Measurements from ENCODE around the gene UBXN11. TPM values are rescaled to one million over a fixed set of nuclear protein-coding genes. Genes with fewer than 3 reads are reported as not detected.
"Not testable (repeated sequence)": the region's sequence is repeated elsewhere in the genome, so short reads cannot be mapped to it uniquely, and the experiment has no call there.

UBXN11 gene
- total RNA-seq, 2 experiments from 2014 or later = 19.4 to 22.2 TPM

GRCh38 chr1:26305667-26306289 is 658 bp downstream of the UBXN11 start:
- Mint-ChIP-seq H3K27me3 (no peaks in the 10 kb centered on the region), H3K4me3 (peak overlapping the region; percentile 90), H3K9me3 (ENCODE audit: low read depth) (no peaks in the 10 kb centered on the region), H3K27ac (peak overlapping the region; percentile 94), H3K36me3 (ENCODE audit: low read depth) (no peaks in the 10 kb centered on the region), H3K4me1 (peaks cover 32% of the 10 kb centered on the region)
- POLR2A ChIA-PET = interaction anchor here (0.7 kb wide), 1 partner anchor 9 kb away, joined by 3 read pairs; no protein-coding TSS in a partner anchor
- intact Hi-C loops (cut with DNase I, micrococcal nuclease) = loop anchor here (1.0 to 5.0 kb wide), 9 partner anchors 15 to 398 kb away; partner anchors contain the start of genes DHDDS (in 1 of the 2), PDIK1L (in 1 of the 2) and STMN1 (in 1 of the 2)
- CTCF ChIA-PET = interaction anchor here (0.5 to 1.4 kb wide), 5 partner anchors 9 to 58 kb away, joined by 3 to 4 read pairs (median 4); partner anchors contain the start of gene CD52
- DNase-seq (no peak), ATAC-seq (no peak)

GRCh38 chr1:26302733-26303405 is 3.6 kb downstream of the UBXN11 start:
- no peak for DNase-seq
- Mint-ChIP-seq H3K4me1 (peaks cover 21% of the 10 kb centered on the region), H3K36me3 (ENCODE audit: low read depth) (no peaks in the 10 kb centered on the region), H3K27ac (no peak overlapping the region), H3K4me3 (no peak overlapping the region), H3K9me3 (ENCODE audit: low read depth) (no peaks in the 10 kb centered on the region), H3K27me3 (no peaks in the 10 kb centered on the region)
- POLR2A ChIA-PET = no interaction called here
- intact Hi-C loops (cut with DNase I, micrococcal nuclease) = no loop called here
- ATAC-seq = no peak
- CTCF ChIA-PET = interaction anchor here (0.7 to 5.2 kb wide), 2 partner anchors 13 to 17 kb away, joined by 3 to 19 read pairs; no protein-coding TSS in a partner anchor

GRCh38 chr1:26300578-26301275 is 5.7 kb downstream of the UBXN11 start:
- no peak overlapping the region for H3K4me3 Mint-ChIP-seq
- H3K9me3 Mint-ChIP-seq (ENCODE audit: low read depth) = no peaks in the 10 kb centered on the region
- H3K27ac Mint-ChIP-seq = no peak overlapping the region
- no peak for ATAC-seq
- peaks cover 5% of the 10 kb centered on the region for H3K4me1 Mint-ChIP-seq
- DNase-seq = no peak
- CTCF ChIA-PET = interaction anchor here (1.1 to 5.2 kb wide), 3 partner anchors 11 to 30 kb away, joined by 3 to 19 read pairs (median 5); no protein-coding TSS in a partner anchor
- no peaks in the 10 kb centered on the region for H3K27me3 Mint-ChIP-seq
- no peaks in the 10 kb centered on the region for H3K36me3 Mint-ChIP-seq (ENCODE audit: low read depth)
- POLR2A ChIA-PET = interaction anchor here (1.3 kb wide), 1 partner anchor 12 kb away, joined by 7 read pairs; no protein-coding TSS in a partner anchor
- intact Hi-C loops (cut with DNase I, micrococcal nuclease) = no loop called here

GRCh38 chr1:26297791-26298124 is 8.7 kb downstream of the UBXN11 start:
- Mint-ChIP-seq H3K27me3 (no peaks in the 10 kb centered on the region), H3K27ac (no peak overlapping the region), H3K9me3 (ENCODE audit: low read depth) (no peaks in the 10 kb centered on the region), H3K36me3 (ENCODE audit: low read depth) (peaks cover 3% of the 10 kb centered on the region), H3K4me1 (peaks cover 4% of the 10 kb centered on the region), H3K4me3 (no peak overlapping the region)
- DNase-seq (no peak), ATAC-seq (no peak)
- ChIA-PET POLR2A (no interaction called here), CTCF (interaction anchor here (1.1 kb wide), 1 partner anchor 11 kb away, joined by 4 read pairs; no protein-coding TSS in a partner anchor)
- intact Hi-C loops (cut with DNase I, micrococcal nuclease) = no loop called here

- Mint-ChIP-seq H3K4me1 (peaks cover 5% of the 10 kb centered on the region), H3K27me3 (no peaks in the 10 kb centered on the region), H3K27ac (no peak overlapping the region), H3K9me3 (ENCODE audit: low read depth) (no peaks in the 10 kb centered on the region), H3K4me3 (no peak overlapping the region), H3K36me3 (ENCODE audit: low read depth) (peaks cover 3% of the 10 kb centered on the region)
- intact Hi-C loops (cut with DNase I, micrococcal nuclease) = no loop called here
- ChIA-PET CTCF (interaction anchor here (1.1 kb wide), 1 partner anchor 11 kb away, joined by 4 read pairs; no protein-coding TSS in a partner anchor), POLR2A (no interaction called here)
- ATAC-seq = no peak
- DNase-seq = no peak
Measured at GRCh38 chr1:26297057-26297790, 9.2 kb downstream of the UBXN11 start.

- intact Hi-C loops (cut with DNase I, micrococcal nuclease) = no loop called here
- no peak overlapping the region for H3K4me3 Mint-ChIP-seq
- CTCF ChIA-PET = interaction anchor here (1.1 kb wide), 1 partner anchor 10 kb away, joined by 4 read pairs; no protein-coding TSS in a partner anchor
- DNase-seq = no peak
- POLR2A ChIA-PET = interaction anchor here (0.5 kb wide), 1 partner anchor 463 kb away, joined by 3 read pairs; no protein-coding TSS in a partner anchor
- H3K27me3 Mint-ChIP-seq = no peaks in the 10 kb centered on the region
- H3K9me3 Mint-ChIP-seq (ENCODE audit: low read depth) = no peaks in the 10 kb centered on the region
- H3K4me1 Mint-ChIP-seq = peaks cover 11% of the 10 kb centered on the region
- ATAC-seq = no peak
- H3K27ac Mint-ChIP-seq = no peak overlapping the region
- peaks cover 3% of the 10 kb centered on the region for H3K36me3 Mint-ChIP-seq (ENCODE audit: low read depth)
Measured at GRCh38 chr1:26296340-26297056, 9.9 kb downstream of the UBXN11 start.

GRCh38 chr1:26295194-26296138 is 11.0 kb downstream of the UBXN11 start:
- Mint-ChIP-seq H3K4me1 (peaks cover 20% of the 10 kb centered on the region), H3K27me3 (no peaks in the 10 kb centered on the region), H3K27ac (no peak overlapping the region), H3K9me3 (ENCODE audit: low read depth) (no peaks in the 10 kb centered on the region), H3K36me3 (ENCODE audit: low read depth) (peaks cover 3% of the 10 kb centered on the region), H3K4me3 (no peak overlapping the region)
- no peak for DNase-seq
- ChIA-PET CTCF (no interaction called here), POLR2A (interaction anchor here (0.5 kb wide), 1 partner anchor 462 kb away, joined by 3 read pairs; no protein-coding TSS in a partner anchor)
- ATAC-seq = no peak
- intact Hi-C loops (cut with DNase I, micrococcal nuclease) = no loop called here

- Mint-ChIP-seq H3K4me1 (peaks cover 34% of the 10 kb centered on the region), H3K9me3 (ENCODE audit: low read depth) (no peaks in the 10 kb centered on the region), H3K27ac (no peak overlapping the region), H3K4me3 (no peak overlapping the region), H3K27me3 (no peaks in the 10 kb centered on the region), H3K36me3 (ENCODE audit: low read depth) (peaks cover 7% of the 10 kb centered on the region)
- no peak for DNase-seq
- intact Hi-C loops (cut with DNase I, micrococcal nuclease) = no loop called here
- ChIA-PET CTCF (no interaction called here), POLR2A (no interaction called here)
- ATAC-seq = no peak
Measured at GRCh38 chr1:26293911-26294463, 12.4 kb downstream of the UBXN11 start.

GRCh38 chr1:26292735-26293134 is 13.7 kb downstream of the UBXN11 start:
- ATAC-seq; H3K9me3 Mint-ChIP-seq (ENCODE audit: low read depth); DNase-seq; CTCF ChIA-PET; POLR2A ChIA-PET; H3K4me3 Mint-ChIP-seq; H3K27ac Mint-ChIP-seq; intact Hi-C loops (cut with DNase I, micrococcal nuclease); H3K27me3 Mint-ChIP-seq; H3K36me3 Mint-ChIP-seq (ENCODE audit: low read depth): not testable (repeated sequence)
- H3K4me1 Mint-ChIP-seq = peaks cover 47% of the 10 kb centered on the region

- H3K9me3 Mint-ChIP-seq (ENCODE audit: low read depth) = no peaks in the 10 kb centered on the region
- no peak for ATAC-seq
- peak overlapping the region; percentile 29 for H3K27ac Mint-ChIP-seq
- no peak for DNase-seq
- H3K4me1 Mint-ChIP-seq = peaks cover 55% of the 10 kb centered on the region
- H3K4me3 Mint-ChIP-seq = no peak overlapping the region
- ChIA-PET CTCF (interaction anchor here (0.9 kb wide), 1 partner anchor 125 kb away, joined by 3 read pairs; no protein-coding TSS in a partner anchor), POLR2A (no interaction called here)
- H3K36me3 Mint-ChIP-seq (ENCODE audit: low read depth) = peaks cover 7% of the 10 kb centered on the region
- H3K27me3 Mint-ChIP-seq = no peaks in the 10 kb centered on the region
- intact Hi-C loops (cut with DNase I, micrococcal nuclease) = no loop called here
Measured at GRCh38 chr1:26291939-26292338, 14.5 kb downstream of the UBXN11 start.
